Amygdala (tissue), 56 donors: ENCODE results near the gene OR6X1.

Experiments
- DNase-seq, 56 donors: peaks; one replicate each; lab custom pipeline; 2025; lab: John Stamatoyannopoulos, UW

Gene OR6X1

DNA sequence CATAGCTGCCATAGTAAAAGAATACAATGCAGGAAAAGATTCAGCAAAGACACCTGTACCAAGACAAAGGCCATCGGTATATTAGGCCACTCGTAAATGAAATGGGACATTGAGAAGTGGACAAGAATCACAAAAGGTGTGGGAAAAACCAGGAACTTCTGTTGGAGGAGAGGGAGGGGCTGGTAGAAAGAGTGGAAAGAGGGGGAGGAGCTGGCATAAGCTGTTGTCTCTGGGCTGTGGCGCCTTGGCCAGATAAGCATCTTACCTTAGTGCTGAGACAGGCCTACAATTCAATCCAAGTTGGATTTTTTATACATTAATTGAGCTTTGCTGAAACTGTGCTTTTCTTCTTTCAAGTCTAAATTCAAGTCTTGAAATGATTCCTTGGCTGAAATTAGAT, 50.0 kb downstream of the OR6X1 start:
- DNase-seq = no peak
